Fibroblast of lung (primary cell): ENCODE data around the gene ZBTB11. TPM values are rescaled to one million over a fixed set of nuclear protein-coding genes. Genes with fewer than 3 reads are reported as not detected.

Experiments
- DNase-seq, 2 donors: peaks; one replicate each; pipeline versions ENCODE4 v3.0.0 to v3.0.0-alpha.2; 2010; ENCODE audit warnings: low read depth in 2 of 2
- H2AFZ ChIP-seq: 2 replicates; pipeline ENCODE4 v1.5.1; 2012; ENCODE audit warnings: low read length, control low read depth, inconsistent platforms
- H3K27ac ChIP-seq: 2 replicates; pipeline ENCODE4 v1.5.1; 2011; ENCODE audit warnings: low read length, control low read depth; ENCODE audit not compliant: insufficient read depth
- H3K27me3 ChIP-seq: 2 replicates; pipeline ENCODE4 v1.5.1; 2011; ENCODE audit warnings: mild to moderate bottlenecking, low read length; ENCODE audit not compliant: control insufficient read depth, insufficient read depth
- H3K36me3 ChIP-seq: 2 replicates; pipeline ENCODE4 v1.5.1; 2011; ENCODE audit warnings: low read length; ENCODE audit not compliant: control insufficient read depth, insufficient read depth
- H3K4me1 ChIP-seq: 2 replicates; pipeline ENCODE4 v1.5.1; 2011; ENCODE audit warnings: low read length; ENCODE audit not compliant: control insufficient read depth, insufficient read depth; ENCODE audit errors: extremely low read depth
- H3K4me2 ChIP-seq: 2 replicates; pipeline ENCODE4 v1.5.1; 2011; ENCODE audit warnings: low read length, control low read depth; ENCODE audit not compliant: insufficient read depth; ENCODE audit errors: extremely low read depth
- H3K4me3 ChIP-seq, 4 experiments: fragments of 200-600 bp in 1 of 4; sonication (generic) in 1 of 4; replicated peaks in 1 of 4; 2 replicates each; pipeline ENCODE4 v1.5.1; 2011 to 2016; ENCODE audit warnings: low read length in 4 of 4, low read depth in 3 of 4, mild to moderate bottlenecking in 3 of 4, control low read depth in 2 of 4, inconsistent platforms in 1 of 4, mixed read lengths in 1 of 4; ENCODE audit not compliant: insufficient read depth in 1 of 4; ENCODE audit errors: control extremely low read depth in 1 of 4
- H3K79me2 ChIP-seq: 2 replicates; pipeline ENCODE4 v1.5.1; 2012; ENCODE audit warnings: mild to moderate bottlenecking, low read length, inconsistent platforms; ENCODE audit not compliant: control insufficient read depth, insufficient read depth
- H3K9ac ChIP-seq: 2 replicates; pipeline ENCODE4 v1.5.1; 2011; ENCODE audit warnings: mild to moderate bottlenecking, low read length, control low read depth; ENCODE audit not compliant: insufficient read depth
- H3K9me3 ChIP-seq: 2 replicates; pipeline ENCODE4 v1.5.1; 2012; ENCODE audit warnings: low read depth, low read length; ENCODE audit not compliant: control insufficient read depth, insufficient read depth
- H4K20me1 ChIP-seq: 2 replicates; pipeline ENCODE4 v1.5.1; 2011; ENCODE audit warnings: low read length; ENCODE audit not compliant: control insufficient read depth, insufficient read depth; ENCODE audit errors: extremely low read depth
- EZH2 ChIP-seq: IDR thresholded peaks from 2 replicates; pipeline ENCODE4 v1.5.1; 2012; ENCODE audit warnings: low read length, control low read depth, mild to moderate bottlenecking; ENCODE audit errors: missing control alignments
- polyA plus RNA-seq, 2 donors: library from polyadenylated mRNA; depleted of rRNA in 1 of 2; stranded (reverse) in 1 of 2; unstranded in 1 of 2; fragments of >200 nt; gene quantifications; 2 replicates each; pipeline ENCODE4 v1.2.1, GENCODE V29; 2011 to 2012; ENCODE audit warnings: missing spikeins in 1 of 2
- total RNA-seq: library from RNA; depleted of rRNA; stranded (reverse); fragments of >200 nt; gene quantifications from 2 replicates; pipeline ENCODE4 v1.2.1, GENCODE V29; 2014
- TF ChIP-seq, protein P1 (sequence below), 2 donors: IDR thresholded peaks in 1 of 2; conservative IDR thresholded peaks in 1 of 2; 1 replicate in 1 of 2; 2 replicates in 1 of 2; pipeline ENCODE4 v1.5.1; 2011 to 2012; ENCODE audit warnings: low read length in 2 of 2, control low read depth in 1 of 2, inconsistent platforms in 1 of 2, low read depth in 1 of 2, mild to moderate bottlenecking in 1 of 2

Gene ZBTB11
- total and polyA plus RNA-seq, 2 donors (not counting 1 experiment from before 2014, with no cell fraction given) = 11.4 to 26.6 TPM

DNA sequence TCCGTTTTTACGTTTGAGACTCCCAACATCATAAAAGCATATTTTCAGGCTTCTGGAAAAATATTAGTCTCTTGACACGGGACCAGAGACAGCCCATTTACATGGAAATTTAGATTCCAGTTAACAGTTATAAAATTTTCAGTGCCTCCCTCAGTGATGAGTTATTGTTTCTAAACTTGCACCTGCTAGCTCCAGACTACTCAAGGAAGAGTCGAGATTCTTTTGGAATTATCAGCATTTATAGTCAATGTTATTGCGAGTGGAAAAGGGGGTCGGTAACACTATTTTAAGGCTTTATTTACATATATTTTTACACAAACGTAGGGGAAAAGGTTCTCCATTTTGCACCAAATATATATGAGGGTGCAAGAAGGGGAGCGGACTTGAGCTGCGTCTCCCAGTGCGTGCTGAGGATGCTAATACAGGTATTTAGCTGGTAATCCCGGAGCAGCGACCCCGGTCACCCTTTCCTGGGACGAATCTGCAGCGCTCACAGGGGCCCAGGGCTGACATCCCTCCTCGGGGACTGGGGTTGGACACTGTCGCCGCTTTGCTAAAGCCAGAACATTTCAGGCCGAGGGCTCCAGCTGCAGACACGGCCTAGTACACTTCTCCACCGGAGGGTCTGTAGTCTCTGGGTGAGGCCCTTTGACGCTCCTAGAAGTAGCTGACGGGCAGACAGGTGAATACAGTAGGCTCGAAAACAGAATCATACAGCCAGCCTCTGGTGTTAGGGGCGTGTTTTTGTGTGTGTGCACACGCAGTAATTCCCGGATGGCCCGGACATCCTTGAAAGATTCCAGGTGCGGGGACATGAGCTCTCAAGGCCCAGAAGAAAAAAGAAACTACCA lies 729 bp upstream of the ZBTB11 start:
- no peaks in the 10 kb centered on the region for H3K9me3 ChIP-seq
- H3K4me2 ChIP-seq = peak overlapping the region; percentile 85
- H3K79me2 ChIP-seq = peaks cover 40% of the 10 kb centered on the region
- no peak overlapping the region for H3K9ac ChIP-seq
- DNase-seq = no peak
- H3K36me3 ChIP-seq = peaks cover 14% of the 10 kb centered on the region
- H2AFZ ChIP-seq = no peak overlapping the region
- H3K4me1 ChIP-seq = peaks cover 6% of the 10 kb centered on the region
- H3K27ac ChIP-seq = peak overlapping the region; percentile 11
- TF ChIP-seq, protein P1, sequence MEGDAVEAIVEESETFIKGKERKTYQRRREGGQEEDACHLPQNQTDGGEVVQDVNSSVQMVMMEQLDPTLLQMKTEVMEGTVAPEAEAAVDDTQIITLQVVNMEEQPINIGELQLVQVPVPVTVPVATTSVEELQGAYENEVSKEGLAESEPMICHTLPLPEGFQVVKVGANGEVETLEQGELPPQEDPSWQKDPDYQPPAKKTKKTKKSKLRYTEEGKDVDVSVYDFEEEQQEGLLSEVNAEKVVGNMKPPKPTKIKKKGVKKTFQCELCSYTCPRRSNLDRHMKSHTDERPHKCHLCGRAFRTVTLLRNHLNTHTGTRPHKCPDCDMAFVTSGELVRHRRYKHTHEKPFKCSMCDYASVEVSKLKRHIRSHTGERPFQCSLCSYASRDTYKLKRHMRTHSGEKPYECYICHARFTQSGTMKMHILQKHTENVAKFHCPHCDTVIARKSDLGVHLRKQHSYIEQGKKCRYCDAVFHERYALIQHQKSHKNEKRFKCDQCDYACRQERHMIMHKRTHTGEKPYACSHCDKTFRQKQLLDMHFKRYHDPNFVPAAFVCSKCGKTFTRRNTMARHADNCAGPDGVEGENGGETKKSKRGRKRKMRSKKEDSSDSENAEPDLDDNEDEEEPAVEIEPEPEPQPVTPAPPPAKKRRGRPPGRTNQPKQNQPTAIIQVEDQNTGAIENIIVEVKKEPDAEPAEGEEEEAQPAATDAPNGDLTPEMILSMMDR (conservative IDR thresholded peaks at IDR 0.05 in 1 of 2, IDR thresholded peaks at IDR 0.05 in 1 of 2; ENCODE audit: low read depth in 1 of 2, low read length in 2 of 2) = no peak
- no peak for TF ChIP-seq EZH2
- H4K20me1 ChIP-seq = no peaks in the 10 kb centered on the region
- H3K27me3 ChIP-seq = no peaks in the 10 kb centered on the region
- H3K4me3 ChIP-seq = peak overlapping the region; percentile 44 to 68 (median 52)

DNA sequence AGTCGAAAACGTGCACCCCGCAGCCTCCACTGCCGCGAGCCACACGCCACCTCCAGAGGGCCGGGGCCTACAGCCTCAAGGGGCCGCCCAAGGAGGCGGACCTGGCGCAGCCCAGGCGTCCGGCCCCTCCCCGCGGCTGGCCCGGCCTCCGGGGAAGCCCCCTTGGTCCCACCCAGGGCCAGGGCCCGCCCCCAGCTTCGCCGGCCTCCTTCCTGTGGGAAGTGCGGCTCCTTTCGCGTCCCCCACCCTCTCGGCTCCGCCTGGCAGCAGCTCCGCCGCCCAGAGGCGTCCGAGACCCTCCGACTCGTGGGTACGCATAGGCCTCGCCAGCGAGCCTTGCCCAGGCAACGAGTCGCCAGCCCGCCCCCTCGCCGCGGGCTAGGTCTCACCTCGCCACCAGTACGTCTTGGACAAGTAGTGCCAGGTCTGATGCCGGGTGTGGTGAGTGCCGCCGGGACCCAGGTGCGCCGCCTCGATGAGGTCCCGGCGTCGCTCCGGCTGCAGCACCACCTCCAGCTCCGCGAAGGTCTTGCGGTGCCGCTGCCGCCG lies 642 bp downstream of the ZBTB11 start:
- no peaks in the 10 kb centered on the region for H3K27me3 ChIP-seq
- H3K4me3 ChIP-seq = peak overlapping the region; percentile 94 to 100 (median 99)
- DNase-seq = peak; percentile 95 to 96
- TF ChIP-seq, protein P1 (conservative IDR thresholded peaks at IDR 0.05 in 1 of 2, IDR thresholded peaks at IDR 0.05 in 1 of 2; ENCODE audit: low read depth in 1 of 2, low read length in 2 of 2) = no peak
- peak overlapping the region; percentile 94 for H3K4me2 ChIP-seq
- H3K27ac ChIP-seq = peak overlapping the region; percentile 97
- peaks cover 6% of the 10 kb centered on the region for H3K4me1 ChIP-seq
- H2AFZ ChIP-seq = peak overlapping the region; percentile 91
- no peaks in the 10 kb centered on the region for H4K20me1 ChIP-seq
- peaks cover 7% of the 10 kb centered on the region for H3K36me3 ChIP-seq
- peaks cover 42% of the 10 kb centered on the region for H3K79me2 ChIP-seq
- no peaks in the 10 kb centered on the region for H3K9me3 ChIP-seq
- peak overlapping the region; percentile 93 for H3K9ac ChIP-seq

DNA sequence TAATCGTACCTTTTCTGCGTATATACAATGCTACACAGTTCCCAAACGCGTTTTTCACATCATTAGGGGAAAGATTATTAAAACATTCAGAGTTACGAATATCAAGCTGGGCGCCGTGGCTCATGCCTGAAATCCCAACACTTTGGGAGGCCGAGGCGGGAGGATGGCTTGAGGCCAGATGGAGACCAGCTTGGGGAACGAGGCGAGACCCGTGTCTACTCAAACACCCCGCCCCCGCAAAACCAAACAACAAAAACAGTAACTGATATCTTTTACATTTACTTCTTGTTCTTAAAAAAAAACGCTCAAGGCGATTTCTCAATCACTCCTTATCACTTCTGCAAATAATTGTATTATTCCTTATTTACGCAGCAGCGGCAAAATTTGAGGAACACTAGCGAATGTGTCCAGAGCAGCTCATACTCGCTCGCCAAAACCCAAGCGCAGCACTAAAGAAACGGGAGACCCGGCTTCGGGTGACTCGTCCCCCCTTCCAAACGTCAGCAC lies 1.2 kb downstream of the ZBTB11 start:
- H3K4me3 ChIP-seq = peak overlapping the region; percentile 94 to 100 (median 99)
- H3K4me2 ChIP-seq = peak overlapping the region; percentile 94
- H4K20me1 ChIP-seq = no peaks in the 10 kb centered on the region
- peak overlapping the region; percentile 60 for H2AFZ ChIP-seq
- peak overlapping the region; percentile 93 for H3K9ac ChIP-seq
- H3K9me3 ChIP-seq = no peaks in the 10 kb centered on the region
- no peaks in the 10 kb centered on the region for H3K27me3 ChIP-seq
- H3K27ac ChIP-seq = peak overlapping the region; percentile 97
- TF ChIP-seq, protein P1 (conservative IDR thresholded peaks at IDR 0.05 in 1 of 2, IDR thresholded peaks at IDR 0.05 in 1 of 2; ENCODE audit: low read depth in 1 of 2, low read length in 2 of 2) = no peak
- TF ChIP-seq EZH2 = no peak
- H3K4me1 ChIP-seq = peaks cover 6% of the 10 kb centered on the region
- no peak for DNase-seq
- peaks cover 7% of the 10 kb centered on the region for H3K36me3 ChIP-seq
- H3K79me2 ChIP-seq = peaks cover 45% of the 10 kb centered on the region
